Stimulated activated naive CD8-positive, alpha-beta T cell treated with anti-CD3 and anti-CD28 coated beads, Interleukin-15, Interleukin-2, amounts not matched to agents 100 ng/mL and 50 ng/mL, for 24 hours (primary cell): ENCODE results near the gene MT2A.

ENCODE experiments used
- H3K27ac Mint-ChIP-seq: one replicate; pipeline ENCODE4 v1.8.0; 2021; ENCODE audit warnings: mild to moderate bottlenecking, mixed read lengths
- H3K27me3 Mint-ChIP-seq: one replicate; pipeline ENCODE4 v1.8.0; 2021; ENCODE audit warnings: mixed read lengths
- H3K36me3 Mint-ChIP-seq: one replicate; pipeline ENCODE4 v1.8.0; 2021; ENCODE audit warnings: low read depth, mixed read lengths
- H3K4me1 Mint-ChIP-seq: one replicate; pipeline ENCODE4 v1.8.0; 2021; ENCODE audit warnings: low read depth, mixed read lengths
- H3K4me3 Mint-ChIP-seq: one replicate; pipeline ENCODE4 v1.8.0; 2021; ENCODE audit warnings: mild to moderate bottlenecking, mixed read lengths
- H3K9me3 Mint-ChIP-seq: one replicate; pipeline ENCODE4 v1.8.0; 2021; ENCODE audit warnings: mixed read lengths

MT2A gene

GRCh38 chr16:56588781-56589140, 19.6 kb upstream of the MT2A start:
- no peaks in the 10 kb centered on the region for H3K9me3 Mint-ChIP-seq

GRCh38 chr16:56589141-56590039, 19.0 kb upstream of the MT2A start, which contains the start of gene MT3:
TSS of gene MT3 (plus strand) at chr16:56589528. CDS start at chr16:56589591, 63 bp downstream.
- H3K36me3 Mint-ChIP-seq = no peaks in the 10 kb centered on the region
- peaks cover 23% of the 10 kb centered on the region for H3K27me3 Mint-ChIP-seq
- H3K9me3 Mint-ChIP-seq = no peaks in the 10 kb centered on the region
- peaks cover 13% of the 10 kb centered on the region for H3K4me1 Mint-ChIP-seq
- H3K27ac Mint-ChIP-seq = no peak within 1 kb of the TSS
- H3K4me3 Mint-ChIP-seq = peak within 1 kb of the TSS; percentile 81

More at GRCh38 chr16:56588781-56589140, 19.6 kb upstream of the MT2A start:
- Mint-ChIP-seq H3K27ac (no peak overlapping the region), H3K4me1 (peaks cover 13% of the 10 kb centered on the region), H3K27me3 (peaks cover 25% of the 10 kb centered on the region), H3K36me3 (no peaks in the 10 kb centered on the region), H3K4me3 (peak overlapping the region; percentile 81)

GRCh38 chr16:56591377-56592060, 16.9 kb upstream of the MT2A start:
- H3K4me1 Mint-ChIP-seq = peaks cover 13% of the 10 kb centered on the region

GRCh38 chr16:56593573-56594291, 14.7 kb upstream of the MT2A start:
- Mint-ChIP-seq H3K36me3 (no peaks in the 10 kb centered on the region), H3K4me3 (no peak overlapping the region), H3K27ac (no peak overlapping the region), H3K9me3 (no peaks in the 10 kb centered on the region), H3K4me1 (peaks cover 18% of the 10 kb centered on the region), H3K27me3 (peaks cover 17% of the 10 kb centered on the region)

More at GRCh38 chr16:56591377-56592060, 16.9 kb upstream of the MT2A start:
- H3K27me3 Mint-ChIP-seq = peaks cover 23% of the 10 kb centered on the region
- no peaks in the 10 kb centered on the region for H3K9me3 Mint-ChIP-seq
- no peak overlapping the region for H3K27ac Mint-ChIP-seq
- H3K36me3 Mint-ChIP-seq = no peaks in the 10 kb centered on the region
- H3K4me3 Mint-ChIP-seq = no peak overlapping the region

- H3K4me3 Mint-ChIP-seq = no peak overlapping the region
- H3K4me1 Mint-ChIP-seq = peaks cover 15% of the 10 kb centered on the region
- no peaks in the 10 kb centered on the region for H3K36me3 Mint-ChIP-seq
- no peaks in the 10 kb centered on the region for H3K9me3 Mint-ChIP-seq
- H3K27me3 Mint-ChIP-seq = peaks cover 15% of the 10 kb centered on the region
- H3K27ac Mint-ChIP-seq = no peak overlapping the region
Observed at GRCh38 chr16:56594292-56594619, 14.1 kb upstream of the MT2A start.

GRCh38 chr16:56600398-56600999, 7.9 kb upstream of the MT2A start:
- Mint-ChIP-seq H3K27ac (no peak overlapping the region), H3K36me3 (no peaks in the 10 kb centered on the region), H3K4me1 (peaks cover 6% of the 10 kb centered on the region), H3K4me3 (no peak overlapping the region), H3K27me3 (peaks cover 9% of the 10 kb centered on the region), H3K9me3 (no peaks in the 10 kb centered on the region)

GRCh38 chr16:56601325-56601724, 7.1 kb upstream of the MT2A start:
- peaks cover 14% of the 10 kb centered on the region for H3K4me1 Mint-ChIP-seq
- peaks cover 9% of the 10 kb centered on the region for H3K27me3 Mint-ChIP-seq
- no peaks in the 10 kb centered on the region for H3K36me3 Mint-ChIP-seq
- no peaks in the 10 kb centered on the region for H3K9me3 Mint-ChIP-seq
- no peak overlapping the region for H3K4me3 Mint-ChIP-seq
- no peak overlapping the region for H3K27ac Mint-ChIP-seq

- peaks cover 5% of the 10 kb centered on the region for H3K27me3 Mint-ChIP-seq
- no peaks in the 10 kb centered on the region for H3K9me3 Mint-ChIP-seq
- H3K36me3 Mint-ChIP-seq = no peaks in the 10 kb centered on the region
- H3K27ac Mint-ChIP-seq = no peak overlapping the region
- peaks cover 27% of the 10 kb centered on the region for H3K4me1 Mint-ChIP-seq
- H3K4me3 Mint-ChIP-seq = no peak overlapping the region
Observed at GRCh38 chr16:56603589-56603988, 4.8 kb upstream of the MT2A start.

GRCh38 chr16:56604966-56605365, 3.4 kb upstream of the MT2A start:
- H3K27me3 Mint-ChIP-seq = peaks cover 5% of the 10 kb centered on the region

GRCh38 chr16:56605475-56605874, 2.9 kb upstream of the MT2A start:
- peaks cover 41% of the 10 kb centered on the region for H3K4me1 Mint-ChIP-seq
- H3K9me3 Mint-ChIP-seq = no peaks in the 10 kb centered on the region
- no peak overlapping the region for H3K27ac Mint-ChIP-seq
- peaks cover 2% of the 10 kb centered on the region for H3K27me3 Mint-ChIP-seq
- H3K36me3 Mint-ChIP-seq = peaks cover 5% of the 10 kb centered on the region
- no peak overlapping the region for H3K4me3 Mint-ChIP-seq

More at GRCh38 chr16:56604966-56605365, 3.4 kb upstream of the MT2A start:
- Mint-ChIP-seq H3K4me3 (no peak overlapping the region), H3K9me3 (no peaks in the 10 kb centered on the region), H3K27ac (no peak overlapping the region), H3K36me3 (peaks cover 5% of the 10 kb centered on the region), H3K4me1 (peaks cover 36% of the 10 kb centered on the region)

GRCh38 chr16:56606071-56606475, 2.3 kb upstream of the MT2A start:
- H3K27ac Mint-ChIP-seq = peak overlapping the region; percentile 89
- no peak overlapping the region for H3K4me3 Mint-ChIP-seq
- H3K4me1 Mint-ChIP-seq = peaks cover 47% of the 10 kb centered on the region
- H3K27me3 Mint-ChIP-seq = no peaks in the 10 kb centered on the region
- H3K36me3 Mint-ChIP-seq = peaks cover 5% of the 10 kb centered on the region
- H3K9me3 Mint-ChIP-seq = no peaks in the 10 kb centered on the region

- H3K27ac Mint-ChIP-seq = peak overlapping the region; percentile 89
Observed at GRCh38 chr16:56606476-56607108, 1.8 kb upstream of the MT2A start.

GRCh38 chr16:56607109-56607618, 1.2 kb upstream of the MT2A start:
- H3K9me3 Mint-ChIP-seq = no peaks in the 10 kb centered on the region
- peak overlapping the region; percentile 38 for H3K4me3 Mint-ChIP-seq
- peak overlapping the region; percentile 89 for H3K27ac Mint-ChIP-seq
- H3K4me1 Mint-ChIP-seq = peaks cover 58% of the 10 kb centered on the region
- H3K27me3 Mint-ChIP-seq = no peaks in the 10 kb centered on the region
- peaks cover 5% of the 10 kb centered on the region for H3K36me3 Mint-ChIP-seq

More at GRCh38 chr16:56606476-56607108, 1.8 kb upstream of the MT2A start:
- Mint-ChIP-seq H3K4me3 (peak overlapping the region; percentile 38), H3K27me3 (no peaks in the 10 kb centered on the region), H3K4me1 (peaks cover 52% of the 10 kb centered on the region), H3K9me3 (no peaks in the 10 kb centered on the region), H3K36me3 (peaks cover 5% of the 10 kb centered on the region)

- no peaks in the 10 kb centered on the region for H3K27me3 Mint-ChIP-seq
- H3K9me3 Mint-ChIP-seq = no peaks in the 10 kb centered on the region
- peak overlapping the region; percentile 64 for H3K4me3 Mint-ChIP-seq
- H3K36me3 Mint-ChIP-seq = peaks cover 9% of the 10 kb centered on the region
- H3K4me1 Mint-ChIP-seq = peaks cover 63% of the 10 kb centered on the region
- H3K27ac Mint-ChIP-seq = peak overlapping the region; percentile 89
Observed at GRCh38 chr16:56607675-56608042, 725 bp upstream of the MT2A start.
